Measurements from ENCODE around the gene ADGRL3.

Gene ADGRL3

DNA sequence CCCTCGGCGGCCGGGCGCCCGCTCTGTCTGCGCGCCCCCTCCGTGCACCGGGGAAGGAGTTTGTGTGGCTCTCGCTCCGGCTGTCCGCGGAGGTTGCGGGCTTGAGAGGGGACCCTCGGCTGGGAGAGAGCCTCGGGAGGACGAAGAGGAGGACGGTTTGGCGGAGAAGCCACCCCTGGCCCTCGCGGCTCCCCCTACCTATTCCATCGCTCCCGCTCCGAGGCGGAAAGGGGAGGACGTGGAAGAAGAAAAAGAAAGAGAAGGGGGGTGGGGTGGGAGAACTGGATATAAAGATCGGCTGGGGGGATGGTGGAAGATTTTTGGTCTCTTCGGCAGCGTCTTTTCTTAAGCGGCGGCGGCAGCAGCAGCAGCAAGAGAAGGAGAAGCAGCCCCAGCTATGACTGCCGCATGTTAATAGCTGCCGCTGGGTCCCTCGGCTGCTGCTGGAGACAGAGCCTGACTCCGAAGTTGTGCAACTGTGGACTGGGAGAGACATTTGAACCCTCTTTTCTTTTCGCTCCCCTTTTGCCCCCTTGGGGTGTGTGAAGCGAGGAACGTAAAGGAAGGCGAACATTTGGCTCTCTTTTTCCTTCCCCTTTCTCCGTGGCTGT is 895 bp downstream of the ADGRL3 start:
- H3K9me3 ChIP-seq (ENCODE audit: insufficient read depth, low read depth, low read length) = peaks cover 4% of the 10 kb centered on the region
- H3K4ac ChIP-seq (ENCODE audit: low read depth, low read length) = peak overlapping the region; percentile 74
- H2AFZ ChIP-seq (ENCODE audit: insufficient read depth, low read length, poor library complexity) = peak overlapping the region; percentile 77
- H3K27me3 ChIP-seq (ENCODE audit: insufficient read depth, low read length) = peaks cover 12% of the 10 kb centered on the region
- DNase-seq = peak in 1 of 2 donors; percentile 43
- peak overlapping the region; percentile 62 for H4K8ac ChIP-seq (ENCODE audit: low read depth, low read length)
- H3K36me3 ChIP-seq (ENCODE audit: control insufficient read depth in 1 of 2, insufficient read depth in 2 of 2, low read length in 2 of 2) = peaks cover 0 to 2% of the 10 kb centered on the region in 2 experiments
- H2BK12ac ChIP-seq (ENCODE audit: low read length) = no peak overlapping the region
- peak overlapping the region; percentile 86 for H3K4me2 ChIP-seq (ENCODE audit: low read length)
- H2AK5ac ChIP-seq (ENCODE audit: low read length) = no peak overlapping the region
- peak overlapping the region; percentile 19 for H3K9ac ChIP-seq (ENCODE audit: low read length)
- peak overlapping the region; percentile 82 for H3K14ac ChIP-seq (ENCODE audit: low read length)
- H3K79me2 ChIP-seq (ENCODE audit: control insufficient read depth, insufficient read depth, low read length, poor library complexity) = peaks cover 22% of the 10 kb centered on the region
- no peak overlapping the region for H3K23ac ChIP-seq (ENCODE audit: low read length)
- peak overlapping the region; percentile 58 for H3K18ac ChIP-seq (ENCODE audit: low read length)
- peak overlapping the region; percentile 73 for H2BK5ac ChIP-seq (ENCODE audit: low read depth, low read length, poor library complexity)
- H3K4me1 ChIP-seq (ENCODE audit: control insufficient read depth in 1 of 2, insufficient read depth in 2 of 2, low read length in 2 of 2) = peaks cover 5 to 13% of the 10 kb centered on the region in 2 experiments
- peak overlapping the region; percentile 79 for H4K91ac ChIP-seq (ENCODE audit: low read depth, low read length)
- peaks cover 22% of the 10 kb centered on the region for H3K79me1 ChIP-seq (ENCODE audit: low read length)
- H2BK120ac ChIP-seq (ENCODE audit: insufficient read depth, low read length, poor library complexity) = no peak overlapping the region
- H3K27ac ChIP-seq (ENCODE audit: low read depth, low read length) = peak overlapping the region; percentile 62
- H4K12ac ChIP-seq (ENCODE audit: low read depth, low read length) = peak overlapping the region; percentile 31
- peak overlapping the region; percentile 81 for H3K4me3 ChIP-seq (ENCODE audit: low read depth, low read length)
- WGBS (ENCODE audit: extremely low coverage, insufficient coverage, insufficient read length) = no CpG with 5 or more reads among the region's 41 CpGs

DNA sequence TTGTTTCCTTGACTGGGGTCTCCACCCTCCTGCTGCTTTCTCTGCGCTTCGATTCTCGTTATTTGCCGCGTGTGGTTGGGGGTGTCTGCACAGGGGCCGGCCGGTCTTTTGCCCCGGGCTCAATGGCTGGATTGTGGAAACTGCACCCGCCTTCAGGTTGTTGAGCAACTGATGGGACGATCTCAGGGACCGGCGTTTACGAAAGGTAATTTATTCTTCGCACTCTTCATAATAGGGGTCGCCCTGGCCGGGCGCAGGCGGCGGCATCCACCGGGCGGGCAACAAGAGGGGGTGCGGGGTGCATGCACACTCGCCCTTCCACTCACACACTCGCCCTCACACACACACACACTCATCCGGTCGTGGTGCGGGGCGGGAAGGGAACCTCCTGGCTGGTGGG is 1.4 kb downstream of the ADGRL3 start:
- Histone ChIP-seq H2BK12ac (ENCODE audit: low read length) (no peak overlapping the region), H3K18ac (ENCODE audit: low read length) (peak overlapping the region; percentile 25), H3K79me2 (ENCODE audit: control insufficient read depth, insufficient read depth, low read length, poor library complexity) (peaks cover 22% of the 10 kb centered on the region), H3K14ac (ENCODE audit: low read length) (peak overlapping the region; percentile 82), H3K9me3 (ENCODE audit: insufficient read depth, low read depth, low read length) (peaks cover 4% of the 10 kb centered on the region), H3K23ac (ENCODE audit: low read length) (no peak overlapping the region), H2BK5ac (ENCODE audit: low read depth, low read length, poor library complexity) (peak overlapping the region; percentile 64), H3K36me3 (ENCODE audit: control insufficient read depth in 1 of 2, insufficient read depth in 2 of 2, low read length in 2 of 2) (peaks cover 0 to 2% of the 10 kb centered on the region in 2 experiments), H2AK5ac (ENCODE audit: low read length) (no peak overlapping the region), H3K4me2 (ENCODE audit: low read length) (peak overlapping the region; percentile 86), H3K4ac (ENCODE audit: low read depth, low read length) (peak overlapping the region; percentile 74), H4K8ac (ENCODE audit: low read depth, low read length) (peak overlapping the region; percentile 25), H2BK120ac (ENCODE audit: insufficient read depth, low read length, poor library complexity) (no peak overlapping the region), H2AFZ (ENCODE audit: insufficient read depth, low read length, poor library complexity) (peak overlapping the region; percentile 77), H3K4me3 (ENCODE audit: low read depth, low read length) (peak overlapping the region; percentile 81), H3K27me3 (ENCODE audit: insufficient read depth, low read length) (peaks cover 12% of the 10 kb centered on the region), H3K27ac (ENCODE audit: low read depth, low read length) (peak overlapping the region; percentile 62), H3K9ac (ENCODE audit: low read length) (no peak overlapping the region), H4K91ac (ENCODE audit: low read depth, low read length) (peak overlapping the region; percentile 39), H3K79me1 (ENCODE audit: low read length) (peaks cover 22% of the 10 kb centered on the region), H3K4me1 (ENCODE audit: control insufficient read depth in 1 of 2, insufficient read depth in 2 of 2, low read length in 2 of 2) (peaks cover 5 to 13% of the 10 kb centered on the region in 2 experiments), H4K12ac (ENCODE audit: low read depth, low read length) (peak overlapping the region; percentile 23)
- DNase-seq = peak in 1 of 2 donors; percentile 18
- WGBS (ENCODE audit: extremely low coverage, insufficient coverage, insufficient read length) = no CpG with 5 or more reads among the region's 28 CpGs

GRCh38 chr4:61201961-61202637 is 2.0 kb downstream of the ADGRL3 start:
- Histone ChIP-seq H3K14ac (ENCODE audit: low read length) (peak overlapping the region; percentile 82), H3K23ac (ENCODE audit: low read length) (no peak overlapping the region), H4K12ac (ENCODE audit: low read depth, low read length) (peak overlapping the region; percentile 23), H3K79me2 (ENCODE audit: control insufficient read depth, insufficient read depth, low read length, poor library complexity) (peaks cover 22% of the 10 kb centered on the region), H2BK120ac (ENCODE audit: insufficient read depth, low read length, poor library complexity) (peak overlapping the region; percentile 53), H4K91ac (ENCODE audit: low read depth, low read length) (peak overlapping the region; percentile 39), H3K27me3 (ENCODE audit: insufficient read depth, low read length) (peaks cover 12% of the 10 kb centered on the region), H3K36me3 (ENCODE audit: control insufficient read depth in 1 of 2, insufficient read depth in 2 of 2, low read length in 2 of 2) (peaks cover 0 to 2% of the 10 kb centered on the region in 2 experiments), H3K4me2 (ENCODE audit: low read length) (peak overlapping the region; percentile 86), H3K79me1 (ENCODE audit: low read length) (peaks cover 22% of the 10 kb centered on the region), H3K18ac (ENCODE audit: low read length) (peak overlapping the region; percentile 28), H3K9ac (ENCODE audit: low read length) (peak overlapping the region; percentile 36), H3K4me1 (ENCODE audit: control insufficient read depth in 1 of 2, insufficient read depth in 2 of 2, low read length in 2 of 2) (peaks cover 5 to 13% of the 10 kb centered on the region in 2 experiments), H4K8ac (ENCODE audit: low read depth, low read length) (peak overlapping the region; percentile 41), H3K27ac (ENCODE audit: low read depth, low read length) (peak overlapping the region; percentile 36), H2BK12ac (ENCODE audit: low read length) (no peak overlapping the region), H3K4ac (ENCODE audit: low read depth, low read length) (peak overlapping the region; percentile 74), H3K9me3 (ENCODE audit: insufficient read depth, low read depth, low read length) (peaks cover 4% of the 10 kb centered on the region), H2AK5ac (ENCODE audit: low read length) (no peak overlapping the region), H3K4me3 (ENCODE audit: low read depth, low read length) (peak overlapping the region; percentile 81), H2BK5ac (ENCODE audit: low read depth, low read length, poor library complexity) (peak overlapping the region; percentile 64), H2AFZ (ENCODE audit: insufficient read depth, low read length, poor library complexity) (peak overlapping the region; percentile 77)
- no CpG with 5 or more reads among the region's 51 CpGs for WGBS (ENCODE audit: extremely low coverage, insufficient coverage, insufficient read length)
- peak in 1 of 2 donors; percentile 21 for DNase-seq

DNA sequence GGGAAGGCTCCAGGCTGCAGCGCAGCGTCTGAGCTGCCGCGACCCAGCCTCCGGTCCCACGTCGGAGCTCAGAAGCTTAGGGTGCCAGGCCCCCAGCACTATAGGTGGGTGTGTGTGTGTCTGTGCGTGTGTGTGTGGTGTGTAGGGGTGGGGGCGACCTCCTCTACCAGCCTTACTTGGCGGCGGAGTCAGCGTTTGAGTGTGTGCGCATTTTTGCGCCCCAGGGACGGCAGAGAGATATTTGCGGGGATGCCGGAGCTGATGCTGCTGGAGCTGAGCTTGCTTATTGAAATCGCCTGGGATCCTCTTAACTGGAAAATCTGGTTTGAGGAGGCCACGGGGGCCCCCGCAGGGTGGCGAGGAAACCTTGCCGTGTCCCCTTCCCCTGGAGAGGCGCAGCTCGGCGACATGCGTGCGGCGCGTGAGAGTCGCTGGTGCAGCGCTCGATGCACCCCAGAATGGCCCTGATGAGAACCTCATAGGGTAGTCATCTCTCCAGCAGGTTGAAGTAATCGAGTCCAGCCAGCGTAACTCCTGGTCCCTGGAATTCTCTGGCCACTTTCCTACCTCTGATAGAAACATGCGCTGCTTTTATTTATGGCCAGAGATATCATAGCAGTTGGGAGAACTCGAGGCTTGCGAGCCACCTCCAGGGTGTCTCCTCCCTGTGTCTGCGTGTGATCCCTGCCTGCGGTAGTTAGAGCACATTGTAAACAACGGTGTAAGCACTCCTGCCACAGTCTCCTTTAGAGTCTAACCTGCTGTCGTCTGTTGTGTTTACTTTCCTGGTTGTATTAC is 2.7 kb downstream of the ADGRL3 start:
- Histone ChIP-seq H3K9me3 (ENCODE audit: insufficient read depth, low read depth, low read length) (peaks cover 4% of the 10 kb centered on the region), H3K4me2 (ENCODE audit: low read length) (peak overlapping the region; percentile 86), H3K27ac (ENCODE audit: low read depth, low read length) (peak overlapping the region; percentile 28), H3K14ac (ENCODE audit: low read length) (peak overlapping the region; percentile 33), H3K4ac (ENCODE audit: low read depth, low read length) (peak overlapping the region; percentile 24), H3K79me1 (ENCODE audit: low read length) (peaks cover 22% of the 10 kb centered on the region), H4K91ac (ENCODE audit: low read depth, low read length) (peak overlapping the region; percentile 25), H2BK12ac (ENCODE audit: low read length) (no peak overlapping the region), H3K79me2 (ENCODE audit: control insufficient read depth, insufficient read depth, low read length, poor library complexity) (peaks cover 22% of the 10 kb centered on the region), H3K27me3 (ENCODE audit: insufficient read depth, low read length) (peaks cover 12% of the 10 kb centered on the region), H2AK5ac (ENCODE audit: low read length) (no peak overlapping the region), H3K9ac (ENCODE audit: low read length) (peak overlapping the region; percentile 14), H3K4me3 (ENCODE audit: low read depth, low read length) (peak overlapping the region; percentile 81), H4K8ac (ENCODE audit: low read depth, low read length) (peak overlapping the region; percentile 41), H2BK5ac (ENCODE audit: low read depth, low read length, poor library complexity) (peak overlapping the region; percentile 50), H2AFZ (ENCODE audit: insufficient read depth, low read length, poor library complexity) (peak overlapping the region; percentile 24), H3K23ac (ENCODE audit: low read length) (no peak overlapping the region), H3K4me1 (ENCODE audit: control insufficient read depth in 1 of 2, insufficient read depth in 2 of 2, low read length in 2 of 2) (peaks cover 5 to 13% of the 10 kb centered on the region in 2 experiments), H2BK120ac (ENCODE audit: insufficient read depth, low read length, poor library complexity) (no peak overlapping the region), H3K18ac (ENCODE audit: low read length) (peak overlapping the region; percentile 10), H4K12ac (ENCODE audit: low read depth, low read length) (no peak overlapping the region), H3K36me3 (ENCODE audit: control insufficient read depth in 1 of 2, insufficient read depth in 2 of 2, low read length in 2 of 2) (peaks cover 0 to 2% of the 10 kb centered on the region in 2 experiments)
- WGBS (ENCODE audit: extremely low coverage, insufficient coverage, insufficient read length) = no CpG with 5 or more reads among the region's 41 CpGs
- DNase-seq = peak in 1 of 2 donors; percentile 35

Measured in trophoblast cell (in vitro differentiated cells and primary cell).